AG20443 (cell line): ENCODE results near the gene ANKS3.
A peak's percentile ranks its signal among the peaks of the same experiment; 100 is the strongest.

Source experiments
- DNase-seq: peaks from one replicate; pipeline ENCODE4 v3.0.0; 2012; ENCODE audit warnings: low spot score, mixed read lengths

The ANKS3 gene

DNA sequence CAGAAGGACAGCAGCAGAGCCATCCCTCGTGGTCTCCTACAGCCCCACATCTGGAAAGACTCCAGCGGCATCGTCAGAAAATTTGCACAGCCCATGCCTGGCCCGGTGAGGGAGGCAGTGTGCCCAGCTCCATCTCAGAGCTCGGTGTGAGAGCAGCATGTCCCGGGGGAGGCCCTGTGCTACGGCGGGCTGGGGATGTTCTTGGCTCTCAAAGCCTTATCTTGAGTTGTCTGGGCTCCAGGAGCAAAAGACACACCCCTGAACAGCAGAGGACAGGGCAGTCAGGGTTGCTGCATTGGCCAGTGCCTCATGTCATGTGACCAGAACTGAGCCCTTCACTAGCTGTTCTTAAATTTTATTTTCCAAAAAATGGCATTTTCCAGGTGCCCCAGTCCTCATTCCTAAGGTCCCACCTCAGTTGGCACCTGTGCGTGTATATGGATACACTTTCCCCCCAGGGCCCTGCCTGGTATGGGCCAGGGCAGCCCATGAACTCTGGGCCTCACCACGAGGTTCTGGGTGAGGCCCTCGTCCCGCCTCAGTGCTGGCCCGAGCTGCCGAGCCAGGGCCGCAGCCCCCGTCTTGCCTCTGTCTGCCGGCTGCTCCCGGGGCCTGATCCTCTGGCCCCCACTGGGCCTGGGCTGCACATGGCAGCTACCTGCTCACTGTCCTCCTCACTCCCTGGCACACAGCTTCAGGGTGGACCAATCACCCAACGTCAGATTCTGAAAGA is 37.7 kb downstream of the ANKS3 start:
- DNase-seq, result no peak

DNA sequence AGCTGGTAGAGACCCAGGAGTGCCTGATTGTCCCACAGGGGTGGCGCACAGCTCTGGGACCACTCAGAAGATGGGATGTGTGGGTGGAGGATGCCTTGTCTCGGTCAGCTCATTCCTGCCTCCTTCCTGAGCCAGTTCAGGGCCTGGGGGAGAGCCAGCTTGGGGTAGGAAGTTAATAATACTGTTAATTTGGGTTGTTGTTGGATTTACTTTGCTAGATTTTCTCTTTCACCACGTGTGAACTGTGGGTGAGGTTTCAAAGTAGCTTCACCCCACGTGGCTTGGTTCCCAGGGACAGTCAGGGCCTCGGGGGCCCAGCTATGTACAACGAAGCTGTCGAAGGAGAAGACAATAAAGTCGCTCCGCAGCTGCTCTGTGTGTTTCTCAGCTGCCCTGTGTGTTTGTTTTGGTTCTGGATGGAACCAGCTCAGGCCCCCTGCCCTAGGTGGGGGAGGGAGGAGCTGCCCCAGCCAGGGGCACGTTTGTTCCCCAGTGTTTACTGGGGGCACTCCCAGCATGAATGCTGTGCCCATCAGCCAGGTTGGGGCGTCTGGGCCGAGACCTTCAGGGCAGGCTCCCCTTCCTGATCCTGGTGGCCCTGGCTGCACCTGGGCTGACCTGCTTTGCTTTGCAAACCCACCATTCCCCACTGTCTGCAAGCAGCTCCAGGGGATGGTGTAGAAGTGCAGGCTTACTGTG is 38.4 kb downstream of the ANKS3 start:
- no peak for DNase-seq

DNA sequence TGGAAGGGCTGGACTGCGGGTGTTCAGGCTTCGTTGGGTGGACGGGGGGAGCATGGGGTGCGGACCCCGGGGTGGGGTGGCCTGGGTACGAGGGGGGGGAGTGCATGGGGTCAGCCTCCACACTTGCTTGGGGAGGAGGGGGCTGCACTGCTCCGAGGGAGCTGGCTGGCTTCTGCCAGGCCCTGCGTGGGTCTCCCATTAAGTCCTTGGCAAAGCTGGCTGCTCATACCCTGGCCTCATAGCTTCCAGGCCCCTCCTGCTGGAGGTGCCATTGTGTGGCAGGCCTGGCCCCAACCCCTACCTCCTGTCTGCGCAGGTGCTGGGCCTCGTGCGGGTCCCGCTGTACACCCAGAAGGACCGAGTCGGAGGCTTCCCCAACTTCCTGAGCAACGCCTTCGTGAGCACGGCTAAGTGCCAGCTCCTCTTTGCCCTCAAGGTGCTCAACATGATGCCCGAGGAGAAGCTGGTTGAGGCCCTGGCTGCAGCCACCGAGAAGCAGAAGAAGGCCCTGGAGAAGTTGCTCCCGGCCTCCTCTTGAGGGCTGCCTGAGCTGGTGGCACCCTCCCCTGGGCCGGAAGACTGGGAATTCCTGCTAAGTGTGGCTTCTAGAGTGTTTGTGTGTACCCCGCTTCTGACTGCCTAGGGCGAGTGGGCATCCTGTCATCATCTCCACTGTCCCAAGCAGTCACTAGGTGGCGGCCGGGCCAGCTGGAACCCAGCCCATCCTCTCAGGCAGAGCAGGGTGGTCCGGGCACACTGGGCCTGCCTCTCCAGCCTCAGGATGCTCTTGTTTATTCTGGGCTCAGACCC is 39.2 kb downstream of the ANKS3 start:
- peak; percentile 51 for DNase-seq

DNA sequence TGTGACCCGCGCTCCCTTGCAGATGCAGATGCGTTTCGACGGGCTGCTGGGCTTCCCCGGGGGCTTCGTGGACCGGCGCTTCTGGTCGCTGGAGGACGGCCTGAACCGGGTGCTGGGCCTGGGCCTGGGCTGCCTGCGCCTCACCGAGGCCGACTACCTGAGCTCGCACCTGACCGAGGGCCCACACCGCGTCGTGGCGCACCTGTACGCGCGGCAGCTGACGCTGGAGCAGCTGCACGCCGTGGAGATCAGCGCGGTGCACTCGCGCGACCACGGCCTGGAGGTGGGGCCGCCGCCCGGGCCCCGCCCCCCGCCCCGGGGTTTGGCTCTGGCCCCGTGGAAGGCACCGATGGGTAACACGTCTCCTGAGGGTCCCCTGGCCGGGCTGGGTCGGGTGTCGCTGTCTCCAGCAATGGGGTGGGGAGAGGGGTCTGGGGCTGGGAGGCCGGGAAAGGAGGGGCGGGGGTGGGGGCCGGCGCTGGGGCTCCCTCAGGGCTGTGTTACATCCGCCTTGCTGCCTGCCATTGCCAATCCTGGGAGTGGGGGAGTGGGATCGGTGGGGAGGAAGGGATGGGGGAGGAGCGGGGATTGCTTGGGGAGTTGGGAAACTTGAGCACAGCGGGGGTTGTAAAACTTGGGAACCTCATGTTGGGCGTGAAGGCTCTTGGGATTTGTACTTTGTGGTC is 40.0 kb downstream of the ANKS3 start:
- DNase-seq, result peak; percentile 87

DNA sequence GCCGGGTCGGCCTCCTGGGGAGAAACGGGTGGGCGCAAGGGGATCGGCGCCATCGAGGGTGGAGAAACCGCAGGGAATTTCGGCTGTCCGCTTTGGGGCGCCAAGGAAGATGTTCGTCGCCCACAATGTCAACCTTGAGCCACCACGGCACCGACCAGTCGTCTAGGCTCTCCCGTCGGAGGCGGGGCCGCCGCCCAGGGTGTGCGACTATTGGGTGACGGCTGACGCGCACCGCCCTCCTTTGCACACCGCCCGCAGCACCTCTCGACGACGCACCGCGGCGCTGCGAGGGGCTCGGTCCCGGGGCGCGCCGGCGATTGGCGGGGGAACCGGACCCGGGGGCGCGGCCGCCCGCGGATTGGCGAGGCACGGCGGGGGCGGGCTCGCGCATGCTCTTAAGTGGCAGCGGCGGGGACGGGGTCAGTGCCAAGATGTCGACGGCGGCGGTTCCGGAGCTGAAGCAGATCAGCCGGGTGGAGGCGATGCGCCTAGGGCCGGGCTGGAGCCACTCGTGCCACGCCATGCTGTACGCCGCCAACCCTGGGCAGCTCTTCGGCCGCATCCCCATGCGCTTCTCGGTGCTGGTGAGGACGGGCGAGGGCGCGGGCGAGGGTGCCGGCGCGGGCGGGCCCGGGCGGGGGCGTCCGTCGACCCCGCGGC is 40.6 kb downstream of the ANKS3 start, which contains the start of gene NUDT16L1:
Gene NUDT16L1, plus strand, starts transcription at position 267 of the 660 bp plus-strand sequence. Its CDS starts 165 bp downstream, at position 432.
- DNase-seq, result peak; percentile 100

DNA sequence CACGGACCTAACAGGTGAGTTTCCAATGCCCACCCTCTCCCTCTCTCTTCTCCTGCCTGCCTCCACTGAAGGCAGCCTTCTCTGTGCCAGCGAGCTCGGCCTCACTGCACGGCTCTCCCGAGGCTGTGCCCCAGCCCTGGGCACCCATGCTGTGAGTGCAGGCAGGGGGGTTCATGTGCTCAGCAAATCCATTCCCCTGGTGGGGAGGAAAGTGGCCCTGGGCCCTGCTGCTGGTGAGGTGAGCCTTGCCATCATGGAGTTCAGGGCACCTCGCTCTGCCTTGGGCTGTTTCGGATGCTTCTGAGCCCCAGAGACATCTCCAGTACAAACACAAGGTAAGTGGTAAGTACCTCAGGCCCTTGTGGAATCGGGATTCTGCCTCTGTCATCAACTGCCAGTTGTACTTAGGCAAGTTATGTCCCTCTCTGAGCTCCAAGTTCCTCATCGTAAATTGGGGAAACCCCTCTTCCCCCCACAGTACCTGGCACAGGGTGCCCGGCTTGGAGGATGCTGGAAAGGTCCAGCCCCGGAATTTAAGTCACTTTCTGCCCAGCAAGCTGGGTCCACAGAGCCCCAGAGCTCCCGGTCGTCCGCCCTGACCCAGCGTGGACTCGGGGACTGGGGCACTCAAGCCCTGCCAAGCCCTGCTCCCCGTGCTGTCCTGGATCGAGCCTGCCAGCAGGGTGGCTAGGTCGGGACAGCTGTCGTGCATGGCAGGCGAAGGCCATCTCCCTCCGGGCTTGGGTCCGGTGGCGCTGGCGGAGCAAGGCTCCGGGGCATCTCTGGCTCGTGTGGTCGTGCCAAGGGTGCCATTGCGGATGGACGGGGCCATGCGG is 41.4 kb downstream of the ANKS3 start:
- DNase-seq, result no peak

DNA sequence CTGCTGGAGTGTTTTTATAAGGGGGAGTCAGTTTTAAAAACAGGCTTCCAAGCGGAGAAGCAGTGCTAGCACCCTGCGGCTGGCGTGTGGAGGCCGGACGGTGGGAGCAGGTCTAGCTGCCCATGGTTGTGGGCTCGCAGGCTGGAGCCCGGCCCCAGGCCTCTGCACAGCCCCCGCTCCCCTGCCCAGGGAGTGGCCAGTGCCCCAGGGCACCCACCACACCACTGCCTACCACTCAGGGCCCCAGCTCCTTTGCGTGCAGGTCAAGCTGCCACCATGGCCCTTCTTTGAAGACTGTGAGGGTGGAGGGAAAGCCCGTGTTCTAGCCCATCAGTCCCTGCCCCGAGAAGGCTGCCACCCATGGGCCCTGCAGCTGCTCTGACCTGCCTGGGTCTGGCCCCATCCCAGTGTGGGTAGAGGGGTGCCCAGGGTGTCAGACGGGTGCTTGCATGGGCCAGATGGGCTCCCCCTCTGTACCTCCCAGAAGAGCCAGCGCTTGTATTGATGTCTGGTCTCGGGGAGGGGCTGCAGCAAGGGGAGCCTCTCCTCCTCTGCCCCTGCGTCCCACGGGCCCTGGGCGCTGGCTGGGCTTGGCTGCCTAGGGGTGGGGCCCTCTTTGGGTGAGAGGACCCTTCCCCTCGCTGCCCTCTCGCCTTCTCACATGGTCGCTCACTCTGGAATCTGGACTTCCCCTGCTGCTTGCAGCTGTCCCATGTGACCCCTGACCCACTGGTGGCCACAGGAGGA is 42.2 kb downstream of the ANKS3 start:
- no peak for DNase-seq

DNA sequence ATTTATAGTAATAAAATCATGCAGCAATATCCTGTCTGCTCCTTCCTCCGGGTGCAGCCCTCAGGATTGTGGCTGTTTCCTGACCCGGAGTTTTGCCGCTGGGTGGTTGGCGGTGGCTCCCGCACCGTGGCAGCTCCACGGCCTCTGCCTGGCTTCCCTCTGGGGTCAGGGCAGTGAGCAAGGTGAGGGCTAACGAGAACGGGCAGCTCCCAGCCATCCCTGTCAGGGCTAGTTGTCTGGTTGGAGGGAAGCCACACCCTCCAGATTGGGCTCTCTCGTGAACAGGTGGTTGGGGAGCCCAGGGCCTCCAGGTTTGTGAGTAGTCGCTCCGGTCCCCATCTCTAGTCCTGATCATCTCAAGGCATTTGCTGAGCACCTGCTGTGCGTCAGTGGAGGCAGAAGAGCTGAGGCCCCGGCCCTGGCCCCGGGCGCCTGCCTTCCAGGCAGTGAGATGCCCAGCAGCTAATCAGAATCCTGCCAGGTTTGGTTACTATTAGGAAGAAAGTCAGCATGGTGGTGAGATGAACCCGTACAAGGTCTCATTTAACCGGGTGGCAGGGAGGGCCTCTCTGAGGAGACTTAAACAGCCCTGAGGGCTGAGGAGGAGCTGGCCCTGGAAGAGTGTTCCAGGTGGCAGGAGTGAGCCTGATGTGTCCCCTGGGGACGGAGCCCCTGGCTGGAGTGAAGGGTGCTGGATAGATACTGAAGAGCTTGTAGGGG is 43.0 kb downstream of the ANKS3 start:
- DNase-seq, result no peak

DNA sequence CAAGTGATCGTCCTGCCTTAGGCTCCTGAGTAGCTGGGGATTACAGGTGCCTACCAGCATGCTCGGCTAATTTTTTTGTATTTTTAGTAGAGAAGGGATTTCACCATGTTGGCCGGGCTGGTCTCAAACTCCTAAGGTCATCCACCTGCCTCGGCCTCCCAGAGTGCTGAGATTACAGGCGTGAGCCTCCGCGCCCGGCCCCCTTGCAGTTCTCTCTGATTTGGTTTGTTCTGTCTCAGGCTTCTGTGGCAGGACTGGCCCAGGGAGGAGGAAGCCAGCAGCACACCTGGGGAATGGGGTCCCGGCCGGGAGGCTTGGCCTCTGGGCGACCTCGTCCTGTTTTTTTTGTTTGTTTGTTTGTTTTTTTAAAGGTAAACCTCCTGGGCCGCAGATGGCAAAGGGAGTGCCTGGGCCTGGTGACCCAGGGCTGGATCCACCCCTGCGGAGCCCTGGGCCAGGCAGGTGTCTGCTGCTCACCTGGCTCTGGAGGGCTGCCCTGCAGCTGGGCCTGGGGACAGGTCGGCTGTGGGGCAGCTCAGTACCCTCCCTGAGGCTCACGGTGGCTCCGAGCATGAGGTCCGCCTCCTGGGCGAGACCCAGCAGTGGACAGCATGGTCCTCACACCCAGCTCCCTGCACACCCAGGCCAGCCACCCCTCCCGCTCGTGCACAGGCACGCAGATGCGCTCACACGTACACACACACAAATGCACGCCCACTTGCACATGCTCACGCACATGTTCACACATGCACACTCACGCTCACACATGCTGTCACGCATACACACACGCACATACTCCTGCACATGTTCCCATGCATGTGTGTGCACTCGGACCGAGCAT is 44.0 kb downstream of the ANKS3 start:
- DNase-seq, result no peak

DNA sequence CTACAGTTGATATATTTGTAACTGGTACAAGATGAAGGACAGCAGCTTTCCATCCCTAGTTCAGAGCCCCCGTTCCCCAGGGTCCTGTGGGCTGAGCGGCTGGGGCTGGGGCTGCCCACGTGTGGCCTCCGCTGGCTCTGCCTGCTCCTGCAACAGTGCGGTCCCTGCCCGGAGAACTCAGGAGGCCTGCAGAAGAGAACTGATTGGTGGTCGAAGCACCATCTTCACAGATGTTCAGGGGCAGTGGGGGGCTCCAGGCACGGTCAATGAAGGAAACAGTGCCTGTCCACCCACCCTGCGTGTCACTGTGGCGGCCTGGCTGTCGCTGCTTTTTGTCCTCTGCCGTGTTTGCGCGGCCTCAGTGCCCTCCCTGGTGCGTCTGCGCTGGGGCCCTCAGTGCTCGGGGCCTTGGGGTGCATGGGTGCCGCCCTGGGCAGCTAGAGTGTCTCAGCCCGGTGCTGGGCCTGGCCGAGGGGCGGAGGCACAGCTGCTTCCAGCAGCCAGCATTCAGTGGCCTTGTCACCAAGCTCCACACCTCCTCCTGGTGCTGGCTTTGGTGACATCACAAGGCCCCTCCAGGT is 44.9 kb downstream of the ANKS3 start:
- no peak for DNase-seq

DNA sequence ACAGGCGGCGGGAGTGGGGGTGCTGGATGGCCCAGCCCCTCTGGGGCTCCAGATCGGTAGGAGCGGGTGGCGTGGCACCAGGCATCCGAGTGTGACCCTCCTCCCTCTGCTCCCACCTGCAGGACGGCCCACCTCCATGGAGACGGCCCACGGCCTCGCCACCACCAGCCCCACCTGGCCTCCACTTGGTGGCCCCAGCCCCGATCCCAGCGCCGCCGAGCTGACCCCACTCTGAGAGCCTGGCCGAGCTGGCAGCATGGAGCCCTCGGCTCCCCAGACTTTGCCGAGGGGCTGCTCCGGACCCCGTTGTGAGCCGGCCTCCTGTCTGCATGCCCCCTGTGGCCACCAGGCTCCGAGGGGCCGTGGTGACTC is 45.4 kb downstream of the ANKS3 start:
- no peak for DNase-seq

DNA sequence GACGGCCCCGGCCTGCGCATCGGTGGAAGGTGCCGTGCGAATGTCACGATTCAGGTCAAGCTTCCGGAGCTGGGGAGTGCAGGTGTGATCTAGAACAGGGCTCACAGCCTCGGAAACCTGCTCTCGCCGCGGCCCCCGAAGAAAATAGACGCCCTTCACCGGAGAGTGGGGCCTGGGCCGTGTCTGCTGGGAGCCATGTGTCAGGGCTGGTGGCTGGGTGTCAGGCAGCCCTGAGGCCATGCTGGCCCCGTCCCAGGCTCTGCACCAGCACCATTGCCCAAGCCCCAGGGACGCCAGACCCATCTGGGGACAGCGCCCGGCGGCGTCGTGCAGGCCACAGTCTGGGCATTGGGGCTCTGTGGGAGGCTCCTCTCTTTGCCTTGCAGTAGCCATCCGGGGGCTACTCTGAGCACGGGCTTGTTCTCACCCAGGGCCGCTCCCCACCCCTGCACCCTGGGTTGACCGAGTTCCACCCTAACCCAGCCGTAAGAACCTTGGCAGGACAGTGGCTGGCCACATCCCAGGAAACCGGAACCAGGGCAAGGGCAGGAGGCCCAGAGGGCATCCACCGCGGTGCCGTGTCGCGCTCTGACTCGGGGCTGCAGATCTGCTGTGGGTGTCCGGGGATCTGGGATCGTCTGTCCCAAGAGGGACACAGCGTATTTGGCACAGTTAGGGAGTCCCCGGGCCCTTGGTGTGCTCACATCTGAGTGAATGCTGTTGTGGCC is 46.0 kb downstream of the ANKS3 start:
- DNase-seq, result no peak

DNA sequence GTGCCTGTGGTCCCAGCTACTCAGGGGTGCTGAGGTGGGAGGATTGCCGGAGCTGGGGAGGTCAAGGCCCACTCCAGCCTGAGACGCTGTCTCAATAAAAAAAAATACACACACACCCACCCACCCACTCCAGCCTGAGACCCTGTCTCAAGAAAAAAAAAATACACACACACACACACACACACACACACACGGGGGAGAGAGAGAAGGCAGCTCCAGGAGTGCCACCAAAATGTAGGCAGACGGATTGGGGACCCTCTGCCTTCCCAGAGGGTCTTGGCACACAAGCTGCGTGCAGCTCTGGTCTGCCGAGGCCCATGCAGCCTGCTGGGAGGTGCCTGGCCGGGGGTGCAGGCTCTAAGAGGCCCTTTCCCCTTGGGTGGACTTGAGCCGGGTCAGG is 46.7 kb downstream of the ANKS3 start:
- no peak for DNase-seq

DNA sequence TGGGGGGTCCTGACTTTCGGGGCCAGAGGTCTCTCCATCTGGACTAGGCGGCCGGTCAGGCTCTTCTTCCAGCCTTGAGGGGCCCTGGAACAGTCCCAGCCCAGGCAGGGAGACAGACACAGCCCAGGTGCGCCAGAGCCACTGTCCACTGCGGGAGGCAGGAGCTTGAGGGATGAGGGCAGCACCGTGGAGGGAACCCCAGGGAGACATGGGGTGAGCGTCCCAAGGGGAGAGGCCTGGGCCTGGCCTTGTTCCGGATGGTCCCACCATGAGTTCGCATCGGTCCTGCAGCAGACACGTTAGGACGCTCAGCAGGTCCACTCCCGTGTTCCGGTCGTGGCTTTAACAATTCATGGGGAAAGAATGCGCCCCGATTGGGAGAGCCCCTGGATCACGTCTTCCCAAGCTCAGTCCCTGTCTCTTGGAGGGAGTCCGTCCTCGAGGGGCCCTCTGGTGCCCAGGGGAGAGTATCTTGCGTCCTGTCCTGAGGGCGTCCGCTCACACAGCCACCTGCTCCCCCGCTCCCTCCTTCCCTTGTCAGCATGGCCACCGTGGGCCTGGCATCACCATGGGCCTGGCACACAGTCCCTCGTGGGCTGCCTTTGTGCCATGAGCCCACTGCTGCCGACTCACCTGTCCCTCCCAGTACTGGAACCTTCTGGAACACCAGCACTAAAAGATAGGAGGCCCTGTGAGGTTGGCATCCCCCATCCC is 47.4 kb downstream of the ANKS3 start:
- DNase-seq, result no peak

DNA sequence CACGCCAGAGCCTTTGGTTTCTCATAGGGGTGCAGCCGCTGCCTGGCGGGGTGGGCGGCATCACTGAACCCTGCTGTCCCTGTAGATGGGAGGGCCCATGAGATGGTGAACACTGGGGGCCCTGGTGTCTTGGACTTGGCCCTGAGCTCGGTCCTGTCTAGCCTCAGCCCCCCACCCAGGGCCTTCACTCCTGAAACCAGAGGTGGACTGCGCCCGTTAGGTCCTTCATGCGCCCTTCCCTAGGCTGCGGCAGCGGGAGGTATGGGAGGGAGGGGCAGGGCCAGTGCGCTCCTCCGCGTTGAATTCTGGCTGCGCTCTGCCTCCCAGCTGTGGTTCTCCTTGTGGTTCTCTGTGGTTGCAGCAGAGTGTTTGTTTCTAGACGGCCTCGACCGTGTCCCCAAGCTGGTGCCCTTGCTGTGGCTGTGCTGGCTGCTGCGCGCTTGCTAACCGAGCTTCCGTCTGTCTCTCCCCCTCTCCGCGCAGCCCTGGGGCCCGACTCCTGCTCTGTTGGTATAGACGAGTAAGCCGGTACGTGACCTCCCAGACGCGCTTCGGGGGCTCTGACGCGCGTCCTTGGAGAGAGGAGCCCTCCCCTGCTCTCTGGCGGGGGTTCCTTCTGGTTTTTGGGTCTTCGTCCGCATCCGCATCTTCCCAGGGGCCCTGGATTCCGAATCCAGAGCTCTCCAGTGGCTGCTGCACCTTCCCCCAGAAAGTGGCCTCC is 48.1 kb downstream of the ANKS3 start:
- no peak for DNase-seq

DNA sequence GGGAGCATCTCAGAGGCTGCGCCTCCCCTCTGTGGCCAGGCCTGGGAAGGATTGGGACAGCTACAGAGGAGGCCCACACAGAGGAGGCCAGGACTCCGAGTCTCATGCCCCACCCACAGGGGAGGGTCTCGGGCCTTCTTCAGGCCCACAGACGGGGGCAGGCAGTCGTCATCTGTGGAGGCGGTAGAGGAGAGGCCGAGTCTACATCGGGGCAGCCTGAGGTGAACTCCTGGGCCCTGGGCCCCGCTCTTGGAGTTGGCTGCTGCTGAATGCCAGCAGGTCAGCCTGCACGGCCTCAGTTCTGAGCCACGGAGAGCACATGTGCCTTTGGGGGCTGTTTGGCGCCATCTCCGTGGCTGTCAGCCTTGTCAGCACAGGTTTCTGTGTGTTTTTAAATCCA is 48.8 kb downstream of the ANKS3 start:
- no peak for DNase-seq
